Dedifferentiated amniotic fluid mesenchymal stem cell (primary cell): Measurements from ENCODE around the gene LCN9.
"Not testable (repeated sequence)": the region's sequence is repeated elsewhere in the genome, so short reads cannot be mapped to it uniquely, and the experiment has no call there.

Experiments used
- DNase-seq: peaks from one replicate; pipeline ENCODE4 v3.0.0-alpha.2; 2016; ENCODE audit errors: extremely low spot score

LCN9 gene

DNA sequence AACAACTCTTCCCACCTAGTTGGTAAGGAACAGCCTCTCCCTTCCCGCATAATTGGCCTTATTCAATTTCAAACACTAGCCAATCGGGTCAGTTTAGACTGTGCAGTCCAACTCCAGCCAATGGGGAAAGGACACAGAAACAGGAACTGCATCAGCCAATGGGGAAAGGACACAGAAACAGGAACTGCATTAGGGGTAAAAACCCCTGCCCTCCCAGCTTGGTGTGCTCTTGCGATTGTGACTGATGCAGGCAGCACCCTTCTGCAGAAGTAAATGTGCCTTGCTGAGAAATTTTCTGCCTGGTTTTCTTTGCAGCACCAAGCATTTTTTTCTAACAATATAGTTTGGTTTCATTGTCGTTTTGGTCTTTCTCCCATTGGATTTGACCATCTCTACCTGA is 15.2 kb upstream of the LCN9 start:
- no peak for DNase-seq

DNA sequence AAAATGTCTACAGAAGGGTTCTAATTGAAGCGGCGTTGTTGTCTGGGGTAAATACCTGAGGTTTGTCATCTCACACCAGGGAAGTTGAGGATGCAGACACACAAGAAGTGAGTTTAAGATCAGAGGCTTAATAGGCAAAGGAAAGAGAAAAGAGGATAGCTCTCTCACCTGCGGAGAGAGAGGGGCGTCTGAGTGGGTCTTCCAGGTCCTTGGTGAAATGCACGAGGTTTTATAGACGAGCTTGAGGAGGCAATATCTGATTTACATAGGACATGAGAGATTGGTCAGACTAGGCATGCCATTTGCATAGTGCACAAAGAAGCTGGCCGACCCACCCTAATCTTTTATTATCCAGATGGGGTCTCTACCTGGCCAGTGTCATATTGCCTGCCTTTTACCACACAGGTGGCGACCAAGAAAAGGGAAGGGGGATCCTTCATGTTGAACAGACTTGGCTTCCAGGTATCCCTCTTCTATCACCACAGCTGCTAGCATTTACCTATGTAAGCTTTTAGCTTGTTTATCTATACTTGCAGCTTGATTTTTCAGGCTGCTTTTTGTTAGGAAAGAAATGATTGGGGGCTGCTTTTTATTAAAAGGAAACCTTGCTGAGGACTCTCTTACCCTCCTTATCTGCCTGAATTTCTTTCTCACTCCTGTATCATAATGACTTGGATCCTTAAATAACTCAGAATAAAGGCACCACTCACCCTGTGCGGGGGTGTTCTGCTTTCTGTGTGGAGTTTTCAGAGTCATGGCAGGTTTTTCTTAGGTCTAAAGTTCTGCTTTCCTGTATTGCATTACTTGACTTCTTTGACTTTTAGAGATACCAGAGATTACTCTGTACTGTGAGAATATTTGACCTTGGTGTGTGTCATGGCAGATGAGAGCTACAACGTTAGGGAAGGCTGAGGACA is 14.4 kb upstream of the LCN9 start:
- no peak for DNase-seq

GRCh38 chr9:135649508-135649907 is 13.6 kb upstream of the LCN9 start:
- DNase-seq, result no peak

DNA sequence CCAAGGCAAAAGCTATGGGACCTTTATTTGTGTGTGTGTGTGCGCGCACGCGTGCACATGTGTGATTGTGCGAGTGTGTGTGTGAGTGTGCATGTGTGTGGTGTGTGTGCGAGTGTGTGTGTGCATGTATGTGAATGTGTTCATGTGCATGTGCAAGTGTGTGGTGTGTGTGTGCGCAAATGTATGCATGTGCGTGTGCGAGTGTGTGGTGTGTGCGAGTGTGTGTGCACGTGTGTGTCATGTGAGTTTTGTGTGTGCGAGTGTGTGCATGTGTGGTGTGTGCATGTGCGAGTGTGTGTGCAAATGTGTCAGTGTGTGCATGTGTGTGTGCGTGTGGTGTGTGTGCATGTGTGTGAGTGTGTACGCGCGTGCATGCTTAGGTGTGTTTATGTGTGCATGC is 12.7 kb upstream of the LCN9 start:
- no peak for DNase-seq

- no peak for DNase-seq
Observed at GRCh38 chr9:135655317-135655716, 7.8 kb upstream of the LCN9 start.

DNA sequence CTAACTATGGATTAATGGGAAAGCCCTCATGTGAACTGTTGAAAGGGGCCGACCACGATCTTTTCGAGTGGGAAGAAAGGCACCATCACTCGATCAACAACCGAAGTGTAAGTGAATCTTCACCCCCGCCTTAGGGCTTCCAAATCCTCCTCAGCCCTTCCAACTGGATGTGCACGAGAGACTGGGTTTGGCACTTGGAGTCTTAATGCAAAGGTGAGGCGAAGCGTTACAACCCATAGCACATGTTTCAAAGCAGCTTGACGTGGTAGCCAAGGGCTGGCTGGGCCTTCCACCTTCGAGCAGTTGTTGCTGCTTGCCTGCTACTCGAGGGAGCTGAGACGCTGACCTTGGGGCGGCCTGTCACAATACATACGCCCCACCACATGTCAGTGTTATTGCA is 5.7 kb upstream of the LCN9 start:
- no peak for DNase-seq

DNA sequence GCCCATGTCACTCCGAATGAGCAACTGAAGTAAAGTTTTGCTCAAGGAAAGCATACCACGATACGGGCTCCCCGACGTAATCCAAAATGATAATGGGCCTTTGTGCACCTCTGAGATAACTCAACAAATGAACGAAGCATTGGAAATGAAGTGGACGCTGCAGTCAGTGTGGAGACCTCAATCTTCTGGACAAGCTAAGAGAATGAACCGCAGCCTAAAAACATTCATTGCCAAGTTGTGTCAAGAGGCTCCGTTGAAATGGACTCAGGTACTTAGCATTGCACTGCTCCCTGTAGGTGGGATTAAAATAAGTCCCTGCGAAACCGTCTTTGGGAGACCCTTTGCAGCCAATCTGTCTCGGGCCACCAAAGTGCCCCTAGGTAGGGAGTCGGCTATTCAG is 3.9 kb upstream of the LCN9 start:
- DNase-seq, result no peak

GRCh38 chr9:135660407-135660806 is 2.7 kb upstream of the LCN9 start:
- DNase-seq, result no peak

DNA sequence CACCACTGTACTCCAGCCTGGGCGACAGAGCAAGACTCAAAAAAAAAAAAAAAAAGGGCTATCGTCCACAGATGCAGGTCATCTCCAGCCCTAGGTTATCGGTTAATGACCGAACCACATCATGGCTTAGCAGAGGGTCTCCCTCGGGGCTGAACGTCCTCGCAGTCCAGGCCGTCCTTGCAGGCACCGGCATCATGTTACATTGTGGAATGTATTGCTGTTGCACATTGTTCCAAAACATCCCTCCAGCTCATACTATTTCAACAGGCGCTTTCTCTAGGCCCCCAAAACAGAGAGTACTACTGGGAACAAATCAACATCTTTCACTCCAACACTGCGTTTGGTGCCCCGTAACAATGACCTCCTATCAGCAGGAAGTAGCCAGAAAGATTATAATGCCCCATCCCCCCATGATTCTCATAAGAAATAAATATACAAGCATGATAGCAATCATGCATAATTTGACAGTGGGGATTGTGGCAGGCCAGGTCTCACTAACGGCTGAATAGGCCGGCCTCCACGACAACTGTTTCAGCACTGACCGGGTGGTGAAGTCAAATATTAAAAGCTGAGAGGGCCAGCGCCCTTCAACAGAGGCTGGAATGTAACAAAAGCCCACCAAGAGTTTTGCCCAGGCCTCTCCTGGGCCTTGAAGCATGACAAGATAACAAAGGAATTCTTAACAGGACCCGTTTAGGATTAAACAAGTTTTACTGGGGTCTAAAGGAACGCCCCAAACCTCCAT is 1.1 kb upstream of the LCN9 start:
- DNase-seq, result no peak

DNA sequence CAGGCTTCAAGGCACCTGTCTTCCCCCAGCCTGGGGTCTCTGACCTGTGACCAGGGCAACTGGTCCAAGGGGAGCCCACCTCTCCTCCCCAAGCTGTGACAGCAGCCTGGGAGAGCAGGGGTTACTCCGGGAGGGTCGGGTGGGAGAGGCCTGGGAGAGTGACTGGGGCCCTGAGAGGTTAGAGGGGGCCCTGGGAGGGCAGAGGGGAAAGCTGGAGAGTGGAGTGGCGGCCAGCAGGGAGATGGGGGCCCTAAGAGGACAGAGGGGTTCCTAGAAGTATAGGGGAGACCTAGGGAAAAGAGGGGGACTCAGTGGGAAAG is 302 bp downstream of the LCN9 start:
- DNase-seq, result no peak

- no peak for DNase-seq
Observed at GRCh38 chr9:135663857-135664256, 748 bp downstream of the LCN9 start.

- DNase-seq, result no peak
Observed at GRCh38 chr9:135664266-135664665, 1.2 kb downstream of the LCN9 start.

GRCh38 chr9:135664801-135665794 is 2.0 kb downstream of the LCN9 start:
- DNase-seq, result no peak

DNA sequence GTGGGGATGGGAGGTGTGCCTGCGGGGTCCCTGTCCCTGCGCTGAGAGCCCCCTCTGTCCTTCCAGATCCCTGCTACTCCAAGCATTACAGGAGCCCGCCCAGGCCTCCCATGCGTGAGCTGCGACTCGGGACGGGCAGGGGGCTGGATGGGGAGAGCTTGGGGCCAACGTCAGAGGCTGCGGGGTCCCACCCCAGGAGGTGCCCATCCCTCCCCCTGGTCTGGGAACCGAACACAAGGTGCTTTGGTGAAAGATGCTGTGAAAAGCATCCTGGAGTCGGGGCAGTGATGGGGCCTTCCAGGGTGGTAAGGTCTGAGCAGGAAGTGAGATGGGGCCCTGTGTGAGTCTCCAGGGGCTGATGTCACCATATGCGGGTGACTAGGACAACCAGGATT is 2.7 kb downstream of the LCN9 start:
- DNase-seq, result no peak

DNA sequence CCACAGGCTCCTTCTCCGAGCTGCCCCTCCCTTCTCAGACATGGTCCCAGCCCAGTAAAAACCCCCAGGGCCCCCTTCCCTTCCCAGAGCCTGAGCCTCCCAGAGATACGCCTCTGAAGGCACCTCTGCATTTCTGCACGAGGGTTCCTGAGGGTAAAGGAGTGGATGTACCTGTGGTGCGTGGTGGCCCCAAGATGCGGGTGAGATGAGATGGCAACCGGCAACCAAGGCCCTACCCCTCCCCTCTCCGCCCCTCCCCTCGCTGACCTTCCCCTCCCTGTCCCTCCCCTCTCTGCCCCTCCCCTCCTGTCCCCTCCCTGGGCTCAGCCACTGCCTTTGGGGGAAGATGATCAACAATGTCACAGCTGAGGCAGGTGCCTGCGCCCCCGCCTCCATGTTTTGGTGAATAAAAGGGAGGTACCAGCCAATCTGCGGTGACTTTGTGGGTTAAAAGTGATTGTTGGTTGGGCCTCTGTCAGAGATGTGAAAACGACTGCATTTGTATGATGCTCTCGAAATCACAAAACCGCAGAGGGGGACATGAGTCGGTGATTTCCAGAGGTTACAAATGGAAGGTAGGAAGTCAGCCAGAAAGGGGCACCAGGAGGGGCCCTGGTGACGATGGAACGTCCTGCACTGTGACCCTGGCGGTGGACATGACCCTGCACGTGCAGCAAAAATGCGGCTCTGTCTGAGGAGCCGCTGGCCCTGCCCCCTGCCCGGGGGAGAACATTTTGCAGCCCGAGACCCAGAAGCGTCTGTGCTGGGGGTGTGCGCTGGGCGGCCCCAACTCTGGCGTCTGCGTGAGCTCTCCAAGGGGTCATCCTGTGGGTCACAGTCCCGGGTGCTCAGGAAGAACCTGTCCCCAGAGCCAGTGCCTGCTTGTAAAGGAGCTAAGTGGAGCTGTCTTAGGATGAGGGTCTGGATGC is 3.7 kb downstream of the LCN9 start:
- no peak for DNase-seq

GRCh38 chr9:135667463-135668001 is 4.4 kb downstream of the LCN9 start:
- no peak for DNase-seq

DNA sequence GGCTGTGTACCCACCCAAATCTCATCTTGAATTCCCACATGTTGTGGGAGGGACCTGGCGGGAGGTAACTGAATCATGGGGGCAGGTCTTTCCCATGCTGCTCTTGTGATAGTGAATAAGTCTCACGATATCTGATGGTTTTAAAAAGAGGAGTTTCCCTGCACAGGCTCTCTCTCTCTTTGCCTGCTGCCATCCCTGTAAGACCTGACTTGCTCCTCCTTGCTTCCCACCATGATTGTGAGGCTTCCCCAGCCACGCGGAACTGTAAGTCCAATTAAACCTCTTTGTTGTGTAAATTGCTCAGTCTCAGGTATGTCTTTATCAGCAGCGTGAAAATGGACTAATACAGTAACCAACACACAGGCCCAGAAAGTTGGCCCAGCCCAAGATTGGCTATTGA is 5.9 kb downstream of the LCN9 start:
- not testable (repeated sequence) for DNase-seq

GRCh38 chr9:135669616-135670285 is 6.6 kb downstream of the LCN9 start:
- no peak for DNase-seq

- no peak for DNase-seq
Observed at GRCh38 chr9:135670721-135671590, 7.8 kb downstream of the LCN9 start.
